GM12878 (cell line): ENCODE measurements around the gene POFUT2.

Experiments
- ATF2 ChIP-seq: IDR thresholded peaks from 2 replicates; pipeline ENCODE4 v1.6.1; 2012; ENCODE audit warnings: low read length, inconsistent platforms
- CBX5 ChIP-seq: sonication (generic); IDR thresholded peaks from 2 replicates; pipeline ENCODE4 v1.6.1; 2016; ENCODE audit warnings: low read depth, moderate library complexity, mild to moderate bottlenecking, inconsistent platforms
- CTCF ChIP-seq, 3 experiments: IDR thresholded peaks in 2 of 3; conservative IDR thresholded peaks in 1 of 3; 2 replicates each; pipeline ENCODE4 v1.5.1; 2011; ENCODE audit warnings: low read depth in 3 of 3, low read length in 3 of 3, mild to moderate bottlenecking in 3 of 3, control low read depth in 2 of 3, moderate library complexity in 2 of 3, inconsistent platforms in 1 of 3, mixed read lengths in 1 of 3; ENCODE audit not compliant: control insufficient read depth in 2 of 3, insufficient read depth in 1 of 3; ENCODE audit errors: extremely low read depth in 1 of 3
- EZH2 ChIP-seq: IDR thresholded peaks from 2 replicates; pipeline ENCODE4 v1.6.1; 2012; ENCODE audit warnings: low read depth, mild to moderate bottlenecking, control low read depth, inconsistent platforms, low read length, borderline replicate concordance; ENCODE audit not compliant: control insufficient read depth
- FOXK2 ChIP-seq: fragments of 450-650 bp; IDR thresholded peaks from 2 replicates; pipeline ENCODE4 v1.6.1; 2017; ENCODE audit warnings: mild to moderate bottlenecking, moderate library complexity
- HDAC2 ChIP-seq: fragments of 200-600 bp; sonication (generic); IDR thresholded peaks from 2 replicates; pipeline ENCODE4 v1.6.1; 2017
- MEF2A ChIP-seq: IDR thresholded peaks from 2 replicates; pipeline ENCODE4 v1.6.1; 2011; ENCODE audit warnings: low read depth, mild to moderate bottlenecking, low read length, moderate library complexity; ENCODE audit not compliant: insufficient read depth
- PBX3 ChIP-seq: IDR thresholded peaks from 2 replicates; pipeline ENCODE4 v1.6.1; 2011; ENCODE audit warnings: mild to moderate bottlenecking, low read depth, low read length, moderate library complexity; ENCODE audit not compliant: insufficient replicate concordance
- SIN3A ChIP-seq: IDR thresholded peaks from 2 replicates; pipeline ENCODE4 v1.6.1; 2012; ENCODE audit warnings: low read depth, low read length, improper control_type of control experiment
- SMC3 ChIP-seq: IDR thresholded peaks from 2 replicates; pipeline ENCODE4 v1.6.1; 2011; ENCODE audit warnings: low read length, improper control_type of control experiment, borderline replicate concordance
- TF ChIP-seq, protein P1 (sequence below): IDR thresholded peaks from 2 replicates; pipeline ENCODE4 v1.6.1; 2012; ENCODE audit warnings: improper control_type of control experiment, low read depth, low read length; ENCODE audit not compliant: insufficient replicate concordance
- TF ChIP-seq, protein P2 (sequence below): IDR thresholded peaks from 2 replicates; pipeline ENCODE4 v1.6.1; 2012; ENCODE audit warnings: low read depth, low read length, improper control_type of control experiment

GRCh38 chr21:45254460-45254930 is 33.2 kb downstream of the POFUT2 start:
- TF ChIP-seq, protein P1, sequence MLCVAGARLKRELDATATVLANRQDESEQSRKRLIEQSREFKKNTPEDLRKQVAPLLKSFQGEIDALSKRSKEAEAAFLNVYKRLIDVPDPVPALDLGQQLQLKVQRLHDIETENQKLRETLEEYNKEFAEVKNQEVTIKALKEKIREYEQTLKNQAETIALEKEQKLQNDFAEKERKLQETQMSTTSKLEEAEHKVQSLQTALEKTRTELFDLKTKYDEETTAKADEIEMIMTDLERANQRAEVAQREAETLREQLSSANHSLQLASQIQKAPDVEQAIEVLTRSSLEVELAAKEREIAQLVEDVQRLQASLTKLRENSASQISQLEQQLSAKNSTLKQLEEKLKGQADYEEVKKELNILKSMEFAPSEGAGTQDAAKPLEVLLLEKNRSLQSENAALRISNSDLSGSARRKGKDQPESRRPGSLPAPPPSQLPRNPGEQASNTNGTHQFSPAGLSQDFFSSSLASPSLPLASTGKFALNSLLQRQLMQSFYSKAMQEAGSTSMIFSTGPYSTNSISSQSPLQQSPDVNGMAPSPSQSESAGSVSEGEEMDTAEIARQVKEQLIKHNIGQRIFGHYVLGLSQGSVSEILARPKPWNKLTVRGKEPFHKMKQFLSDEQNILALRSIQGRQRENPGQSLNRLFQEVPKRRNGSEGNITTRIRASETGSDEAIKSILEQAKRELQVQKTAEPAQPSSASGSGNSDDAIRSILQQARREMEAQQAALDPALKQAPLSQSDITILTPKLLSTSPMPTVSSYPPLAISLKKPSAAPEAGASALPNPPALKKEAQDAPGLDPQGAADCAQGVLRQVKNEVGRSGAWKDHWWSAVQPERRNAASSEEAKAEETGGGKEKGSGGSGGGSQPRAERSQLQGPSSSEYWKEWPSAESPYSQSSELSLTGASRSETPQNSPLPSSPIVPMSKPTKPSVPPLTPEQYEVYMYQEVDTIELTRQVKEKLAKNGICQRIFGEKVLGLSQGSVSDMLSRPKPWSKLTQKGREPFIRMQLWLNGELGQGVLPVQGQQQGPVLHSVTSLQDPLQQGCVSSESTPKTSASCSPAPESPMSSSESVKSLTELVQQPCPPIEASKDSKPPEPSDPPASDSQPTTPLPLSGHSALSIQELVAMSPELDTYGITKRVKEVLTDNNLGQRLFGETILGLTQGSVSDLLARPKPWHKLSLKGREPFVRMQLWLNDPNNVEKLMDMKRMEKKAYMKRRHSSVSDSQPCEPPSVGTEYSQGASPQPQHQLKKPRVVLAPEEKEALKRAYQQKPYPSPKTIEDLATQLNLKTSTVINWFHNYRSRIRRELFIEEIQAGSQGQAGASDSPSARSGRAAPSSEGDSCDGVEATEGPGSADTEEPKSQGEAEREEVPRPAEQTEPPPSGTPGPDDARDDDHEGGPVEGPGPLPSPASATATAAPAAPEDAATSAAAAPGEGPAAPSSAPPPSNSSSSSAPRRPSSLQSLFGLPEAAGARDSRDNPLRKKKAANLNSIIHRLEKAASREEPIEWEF, result no peak
- TF ChIP-seq PBX3, result no peak
- no peak for TF ChIP-seq CTCF (IDR thresholded peaks at IDR 0.05 in 2 of 3, conservative IDR thresholded peaks at IDR 0.05 in 1 of 3; ENCODE audit: control insufficient read depth in 2 of 3, extremely low read depth in 1 of 3, insufficient read depth in 1 of 3, low read depth in 3 of 3, low read length in 3 of 3)
- no peak for TF ChIP-seq FOXK2
- no peak for TF ChIP-seq CBX5
- no peak for TF ChIP-seq SMC3
- TF ChIP-seq SIN3A, result no peak
- TF ChIP-seq EZH2, result no peak
- TF ChIP-seq ATF2, result no peak
- no peak for TF ChIP-seq MEF2A
- no peak for TF ChIP-seq HDAC2
- TF ChIP-seq, protein P2, sequence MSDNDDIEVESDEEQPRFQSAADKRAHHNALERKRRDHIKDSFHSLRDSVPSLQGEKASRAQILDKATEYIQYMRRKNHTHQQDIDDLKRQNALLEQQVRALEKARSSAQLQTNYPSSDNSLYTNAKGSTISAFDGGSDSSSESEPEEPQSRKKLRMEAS, result no peak
